Erythroblast (primary cell): ENCODE measurements around the gene CALCOCO2.

Experiments
- GATA1 ChIP-seq: IDR thresholded peaks from 2 replicates; pipeline ENCODE4 v1.6.1; 2011; ENCODE audit warnings: low read depth, mild to moderate bottlenecking, control low read depth, low read length, moderate library complexity
- POLR2A ChIP-seq: IDR thresholded peaks from 2 replicates; pipeline ENCODE4 v1.6.1; 2011; ENCODE audit warnings: mild to moderate bottlenecking, low read length

- TF ChIP-seq POLR2A (no peak), GATA1 (no peak)
Observed at GRCh38 chr17:48882272-48882671, 51.4 kb downstream of the CALCOCO2 start.
